Astrocyte of the hippocampus (primary cell): ENCODE measurements around the gene ACTA2.

Experiments used
- DNase-seq: peaks from one replicate; pipeline ENCODE4 v3.0.0; 2011; ENCODE audit warnings: low read depth, low spot score

The ACTA2 gene

GRCh38 chr10:88981435-88981834 is 28.9 kb upstream of the ACTA2 start:
- no peak for DNase-seq

- DNase-seq = no peak
Measured at GRCh38 chr10:88980800-88981199, 28.2 kb upstream of the ACTA2 start.

GRCh38 chr10:88980247-88980646 is 27.7 kb upstream of the ACTA2 start:
- DNase-seq = no peak

- no peak for DNase-seq
Measured at GRCh38 chr10:88979603-88980002, 27.0 kb upstream of the ACTA2 start.

GRCh38 chr10:88979153-88979562 is 26.6 kb upstream of the ACTA2 start:
- peak; percentile 93 for DNase-seq

- DNase-seq = no peak
Measured at GRCh38 chr10:88978463-88978862, 25.9 kb upstream of the ACTA2 start.

GRCh38 chr10:88975377-88975720 is 22.8 kb upstream of the ACTA2 start:
- DNase-seq = no peak

- DNase-seq = peak; percentile 36
Measured at GRCh38 chr10:88974446-88975376, 22.1 kb upstream of the ACTA2 start.

GRCh38 chr10:88974012-88974411 is 21.4 kb upstream of the ACTA2 start:
- peak; percentile 34 for DNase-seq

GRCh38 chr10:88971221-88972061 is 18.9 kb upstream of the ACTA2 start:
- DNase-seq = no peak

- DNase-seq = no peak
Measured at GRCh38 chr10:88968391-88968790, 15.8 kb upstream of the ACTA2 start.

- no peak for DNase-seq
Measured at GRCh38 chr10:88966797-88967196, 14.2 kb upstream of the ACTA2 start.

GRCh38 chr10:88964869-88965415 is 12.4 kb upstream of the ACTA2 start:
- DNase-seq = no peak

- DNase-seq = no peak
Measured at GRCh38 chr10:88964360-88964759, 11.8 kb upstream of the ACTA2 start.

- no peak for DNase-seq
Measured at GRCh38 chr10:88963318-88963717, 10.7 kb upstream of the ACTA2 start.

- no peak for DNase-seq
Measured at GRCh38 chr10:88962336-88962735, 9.8 kb upstream of the ACTA2 start.

GRCh38 chr10:88961266-88961665 is 8.7 kb upstream of the ACTA2 start:
- DNase-seq = no peak

- no peak for DNase-seq
Measured at GRCh38 chr10:88960802-88961201, 8.2 kb upstream of the ACTA2 start.

GRCh38 chr10:88958721-88959120 is 6.1 kb upstream of the ACTA2 start:
- no peak for DNase-seq

GRCh38 chr10:88957381-88957780 is 4.8 kb upstream of the ACTA2 start:
- no peak for DNase-seq

- no peak for DNase-seq
Measured at GRCh38 chr10:88954458-88955083, 2.0 kb upstream of the ACTA2 start.

- no peak for DNase-seq
Measured at GRCh38 chr10:88953662-88954061, 1.1 kb upstream of the ACTA2 start.
